CD14-positive monocyte (primary cell): Measurements from ENCODE around the gene SYT13. TPM values are rescaled to one million over a fixed set of nuclear protein-coding genes. Genes with fewer than 3 reads are reported as not detected.

ENCODE experiments used
- DNase-seq, 3 donors: peaks; one replicate each; pipeline ENCODE4 v3.0.0-alpha.2; 2011 to 2022
- H2AFZ ChIP-seq: 2 replicates; pipeline ENCODE4 v1.6.0; 2012; ENCODE audit warnings: mild to moderate bottlenecking, low read depth, low read length, inconsistent platforms; ENCODE audit not compliant: insufficient read depth, poor library complexity, severe bottlenecking
- H3K27ac ChIP-seq, 2 donors: 1 replicate in 1 of 2; 2 replicates in 1 of 2; pipeline ENCODE4 v1.5.1; 2012 to 2013; ENCODE audit warnings: low read length in 2 of 2, control low read depth in 1 of 2, inconsistent platforms in 1 of 2, low read depth in 1 of 2, mild to moderate bottlenecking in 1 of 2
- H3K27me3 ChIP-seq, 2 donors: one replicate each; pipeline versions ENCODE4 v1.6.0 to v1.6.1; 2011 to 2013; ENCODE audit warnings: low read length in 2 of 2; ENCODE audit not compliant: control insufficient read depth in 2 of 2, insufficient read depth in 2 of 2
- H3K36me3 ChIP-seq, 2 donors: replicated peaks in 1 of 2; 1 replicate in 1 of 2; 2 replicates in 1 of 2; pipeline versions ENCODE4 v1.5.1 to v1.6.1; 2012 to 2013; ENCODE audit warnings: low read length in 2 of 2, control low read depth in 1 of 2, inconsistent platforms in 1 of 2, mild to moderate bottlenecking in 1 of 2; ENCODE audit not compliant: insufficient read depth in 2 of 2, control insufficient read depth in 1 of 2
- H3K4me1 ChIP-seq, 2 donors: 1 replicate in 1 of 2; 2 replicates in 1 of 2; pipeline versions ENCODE4 v1.5.1 to v1.6.1; 2012 to 2013; ENCODE audit warnings: low read length in 2 of 2, control low read depth in 1 of 2, inconsistent platforms in 1 of 2, mild to moderate bottlenecking in 1 of 2, moderate library complexity in 1 of 2; ENCODE audit not compliant: insufficient read depth in 2 of 2, control insufficient read depth in 1 of 2
- H3K4me2 ChIP-seq: replicated peaks from 2 replicates; pipeline ENCODE3; 2012; ENCODE audit warnings: low read length, moderate library complexity, mild to moderate bottlenecking; ENCODE audit not compliant: poor library complexity, severe bottlenecking; ENCODE audit errors: extremely low read depth
- H3K4me3 ChIP-seq, 3 experiments: fragments of 200-600 bp in 1 of 3; sonication (generic) in 1 of 3; replicated peaks in 1 of 3; 1 replicate in 2 of 3; 2 replicates in 1 of 3; pipeline ENCODE4 v1.5.1; 2011 to 2013; ENCODE audit warnings: low read length in 3 of 3, mild to moderate bottlenecking in 3 of 3, control low read depth in 2 of 3, low read depth in 2 of 3, inconsistent platforms in 1 of 3, moderate library complexity in 1 of 3
- H3K79me2 ChIP-seq: 2 replicates; pipeline ENCODE4 v1.6.0; 2012; ENCODE audit warnings: mild to moderate bottlenecking, control low read depth, inconsistent platforms, low read length, moderate library complexity; ENCODE audit not compliant: insufficient read depth
- H3K9ac ChIP-seq: 2 replicates; pipeline ENCODE4 v1.6.0; 2017; ENCODE audit warnings: low read length, mild to moderate bottlenecking; ENCODE audit not compliant: insufficient read depth, poor library complexity, severe bottlenecking
- H3K9me3 ChIP-seq, 2 donors: replicated peaks in 1 of 2; 1 replicate in 1 of 2; 2 replicates in 1 of 2; pipeline versions ENCODE4 v1.5.1 to v1.6.1; 2012 to 2013; ENCODE audit warnings: low read length in 2 of 2, control low read depth in 1 of 2; ENCODE audit not compliant: control insufficient read depth in 1 of 2, insufficient read depth in 1 of 2
- H4K20me1 ChIP-seq: 2 replicates; pipeline ENCODE4 v1.6.0; 2012; ENCODE audit warnings: mild to moderate bottlenecking, low read length, control low read depth, moderate library complexity; ENCODE audit not compliant: insufficient read depth
- H3K27ac Mint-ChIP-seq, 7 donors: one replicate each; pipeline ENCODE4 v1.8.0; 2020; ENCODE audit warnings: mild to moderate bottlenecking in 7 of 7, mixed read lengths in 7 of 7, moderate library complexity in 6 of 7, inconsistent platforms in 2 of 7
- H3K27me3 Mint-ChIP-seq, 3 donors: one replicate each; pipeline ENCODE4 v1.8.0; 2021 to 2022; ENCODE audit warnings: low read depth in 3 of 3, mild to moderate bottlenecking in 3 of 3, mixed read lengths in 3 of 3, moderate library complexity in 3 of 3, inconsistent platforms in 1 of 3
- H3K36me3 Mint-ChIP-seq, 2 donors: one replicate each; pipeline ENCODE4 v1.8.0; 2020; ENCODE audit warnings: mixed read lengths in 2 of 2, inconsistent platforms in 1 of 2, mild to moderate bottlenecking in 1 of 2
- H3K4me1 Mint-ChIP-seq: one replicate; pipeline ENCODE4 v1.8.0; 2020; ENCODE audit warnings: mild to moderate bottlenecking, mixed read lengths
- H3K4me3 Mint-ChIP-seq, 2 donors: one replicate each; pipeline ENCODE4 v1.8.0; 2020; ENCODE audit warnings: mild to moderate bottlenecking in 2 of 2, mixed read lengths in 2 of 2, moderate library complexity in 1 of 2
- H3K9me3 Mint-ChIP-seq, 7 donors: one replicate each; pipeline ENCODE4 v1.8.0; 2020 to 2022; ENCODE audit warnings: mixed read lengths in 7 of 7, mild to moderate bottlenecking in 6 of 7, moderate library complexity in 6 of 7, inconsistent platforms in 2 of 7
- WGBS: methylation state at CpG from one replicate; pipeline ENCODE4 v1.1.5; 2013; ENCODE audit warnings: missing lambda C conversion rate; ENCODE audit not compliant: insufficient coverage; 5-methylcytosine and 5-hydroxymethylcytosine counted together
- intact Hi-C, 2 donors: fragments of 100-400 bp; cut with micrococcal nuclease; formaldehyde crosslinking; loops; one replicate each; pipeline versions ENCODE4 v1.15.0 to v1.15.1; 2023
- polyA plus RNA-seq, 3 donors: library from polyadenylated mRNA; depleted of rRNA in 1 of 3; unstranded in 2 of 3; stranded (reverse) in 1 of 3; fragments of 300-500 nt in 2 of 3; fragments of >200 nt in 1 of 3; fragmentation: Illumina TruSeq in 2 of 3; gene quantifications; 1 replicate in 2 of 3; 2 replicates in 1 of 3; pipeline ENCODE4 v1.2.3, GENCODE V29; 2012 to 2021
- TF ChIP-seq, protein P1 (sequence below): fragments of 200-600 bp; IDR thresholded peaks from one replicate; pipeline ENCODE4 v1.8.0; 2022; ENCODE audit warnings: antibody characterized with exemption, mild to moderate bottlenecking

Gene SYT13
- polyA plus RNA-seq, 3 donors: not detected

GRCh38 chr11:45322891-45323600 is 36.9 kb upstream of the SYT13 start:
- Histone ChIP-seq H3K27me3 (no peaks in the 10 kb centered on the region), H3K4me2 (no peak overlapping the region), H3K4me3 (no peak overlapping the region), H3K79me2 (no peaks in the 10 kb centered on the region), H3K36me3 (no peaks in the 10 kb centered on the region), H4K20me1 (no peaks in the 10 kb centered on the region), H3K4me1 (no peaks in the 10 kb centered on the region), H3K9me3 (peaks cover 0 to 4% of the 10 kb centered on the region in 2 donors), H2AFZ (no peak overlapping the region), H3K9ac (no peak overlapping the region), H3K27ac (no peak overlapping the region)
- WGBS: 85% methylated on average over 5 of the region's 7 CpGs
- DNase-seq: no peak
- Mint-ChIP-seq H3K4me1 (no peaks in the 10 kb centered on the region), H3K9me3 (peaks cover 0 to 16% (median 9%) of the 10 kb centered on the region in 7 donors), H3K4me3 (no peak overlapping the region), H3K36me3 (no peaks in the 10 kb centered on the region), H3K27ac (no peak overlapping the region), H3K27me3 (peaks cover 0 to 11% (median 9%) of the 10 kb centered on the region in 3 donors)
- TF ChIP-seq, protein P1, sequence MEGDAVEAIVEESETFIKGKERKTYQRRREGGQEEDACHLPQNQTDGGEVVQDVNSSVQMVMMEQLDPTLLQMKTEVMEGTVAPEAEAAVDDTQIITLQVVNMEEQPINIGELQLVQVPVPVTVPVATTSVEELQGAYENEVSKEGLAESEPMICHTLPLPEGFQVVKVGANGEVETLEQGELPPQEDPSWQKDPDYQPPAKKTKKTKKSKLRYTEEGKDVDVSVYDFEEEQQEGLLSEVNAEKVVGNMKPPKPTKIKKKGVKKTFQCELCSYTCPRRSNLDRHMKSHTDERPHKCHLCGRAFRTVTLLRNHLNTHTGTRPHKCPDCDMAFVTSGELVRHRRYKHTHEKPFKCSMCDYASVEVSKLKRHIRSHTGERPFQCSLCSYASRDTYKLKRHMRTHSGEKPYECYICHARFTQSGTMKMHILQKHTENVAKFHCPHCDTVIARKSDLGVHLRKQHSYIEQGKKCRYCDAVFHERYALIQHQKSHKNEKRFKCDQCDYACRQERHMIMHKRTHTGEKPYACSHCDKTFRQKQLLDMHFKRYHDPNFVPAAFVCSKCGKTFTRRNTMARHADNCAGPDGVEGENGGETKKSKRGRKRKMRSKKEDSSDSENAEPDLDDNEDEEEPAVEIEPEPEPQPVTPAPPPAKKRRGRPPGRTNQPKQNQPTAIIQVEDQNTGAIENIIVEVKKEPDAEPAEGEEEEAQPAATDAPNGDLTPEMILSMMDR: no peak
- intact Hi-C loops: no loop called here

- Histone ChIP-seq H2AFZ (no peak overlapping the region), H3K36me3 (no peaks in the 10 kb centered on the region), H3K79me2 (no peaks in the 10 kb centered on the region), H3K9me3 (peaks cover 0 to under 1% of the 10 kb centered on the region in 2 donors), H3K9ac (no peak overlapping the region), H4K20me1 (no peaks in the 10 kb centered on the region), H3K4me2 (no peak overlapping the region), H3K4me3 (no peak overlapping the region), H3K27me3 (no peaks in the 10 kb centered on the region), H3K27ac (no peak overlapping the region), H3K4me1 (no peaks in the 10 kb centered on the region)
- intact Hi-C loops: no loop called here
- peaks cover 0 to 9% (median 6%) of the 10 kb centered on the region in 7 donors for H3K9me3 Mint-ChIP-seq
- H3K4me1 Mint-ChIP-seq: no peaks in the 10 kb centered on the region
- no peak overlapping the region for H3K4me3 Mint-ChIP-seq
- no peak overlapping the region for H3K27ac Mint-ChIP-seq
- peaks cover 0 to 9% (median 8%) of the 10 kb centered on the region in 3 donors for H3K27me3 Mint-ChIP-seq
- 60% methylated on average over 6 of the region's 8 CpGs for WGBS
- no peaks in the 10 kb centered on the region for H3K36me3 Mint-ChIP-seq
- TF ChIP-seq, protein P1: no peak
- DNase-seq: no peak
Observed at GRCh38 chr11:45322111-45322705, 36.1 kb upstream of the SYT13 start.
